Transverse colon (tissue), 3 donors: ENCODE data around the gene INSYN2B.

Experiments
- POLR2A ChIP-seq: fragments of 450-650 bp; IDR thresholded peaks from one replicate; pipeline ENCODE4 v1.6.1; 2016; ENCODE audit warnings: antibody characterized with exemption, mild to moderate bottlenecking, moderate library complexity
- POLR2AphosphoS5 ChIP-seq, 3 donors: sonication (generic); formaldehyde crosslinking; IDR thresholded peaks; one replicate each; pipeline ENCODE4 v1.6.1; 2016; ENCODE audit warnings: antibody characterized with exemption in 3 of 3

DNA sequence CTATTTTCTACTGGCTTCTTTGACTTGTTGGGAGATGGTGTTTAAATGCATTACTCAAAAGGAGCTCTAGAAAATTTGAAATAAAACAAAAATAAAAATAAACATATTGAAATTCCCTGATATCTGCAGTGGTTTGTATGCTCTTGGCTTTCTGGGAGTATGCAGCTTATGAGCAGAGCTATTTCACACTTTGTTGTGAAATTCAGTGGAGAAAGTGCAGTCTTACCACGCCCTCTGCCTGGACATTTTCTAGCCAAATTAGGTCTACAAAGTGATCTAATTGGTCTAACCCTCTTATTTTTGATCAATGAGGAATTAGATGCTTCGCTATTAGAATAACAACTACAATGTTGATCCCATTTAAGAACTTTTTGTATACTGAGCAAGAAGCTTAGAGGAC, 66.8 kb downstream of the INSYN2B start:
- TF ChIP-seq POLR2A (no peak), POLR2AphosphoS5 (IDR thresholded peaks at IDR 0.05) (no peak)
